Activated gamma-delta T cell treated with anti-CD3 and anti-CD28 coated beads, Interleukin-2, amount 50 U/mL, for 16 hours (primary cell): ENCODE measurements around the gene BIN1.

Experiments
- DNase-seq: peaks from one replicate; pipeline ENCODE4 v3.0.0-alpha.2; 2020; ENCODE audit warnings: low read depth

Gene BIN1

GRCh38 chr2:127020536-127020935 lies 86.4 kb downstream of the BIN1 start:
- DNase-seq, result no peak

GRCh38 chr2:127017548-127017947 lies 89.4 kb downstream of the BIN1 start:
- DNase-seq, result no peak

GRCh38 chr2:127016329-127016728 lies 90.6 kb downstream of the BIN1 start:
- DNase-seq, result no peak

GRCh38 chr2:127015106-127015910 lies 91.6 kb downstream of the BIN1 start:
- no peak for DNase-seq

- no peak for DNase-seq
Observed at GRCh38 chr2:127014630-127015029, 92.3 kb downstream of the BIN1 start.

GRCh38 chr2:127014224-127014623 lies 92.7 kb downstream of the BIN1 start:
- DNase-seq, result no peak

- DNase-seq, result no peak
Observed at GRCh38 chr2:127012868-127013267, 94.1 kb downstream of the BIN1 start.

- DNase-seq, result no peak
Observed at GRCh38 chr2:127012215-127012614, 94.7 kb downstream of the BIN1 start.

GRCh38 chr2:127011796-127012195 lies 95.2 kb downstream of the BIN1 start:
- DNase-seq, result no peak

GRCh38 chr2:127011231-127011661 lies 95.7 kb downstream of the BIN1 start:
- DNase-seq, result no peak

- DNase-seq, result no peak
Observed at GRCh38 chr2:127008265-127009015, 98.5 kb downstream of the BIN1 start.

- no peak for DNase-seq
Observed at GRCh38 chr2:127007652-127008051, 99.3 kb downstream of the BIN1 start.

GRCh38 chr2:127006962-127007361 lies 100.0 kb downstream of the BIN1 start:
- no peak for DNase-seq

- no peak for DNase-seq
Observed at GRCh38 chr2:127004893-127005600, 101.9 kb downstream of the BIN1 start.

GRCh38 chr2:127003070-127003800 lies 103.7 kb downstream of the BIN1 start:
- no peak for DNase-seq

GRCh38 chr2:127001751-127002150 lies 105.2 kb downstream of the BIN1 start:
- no peak for DNase-seq

GRCh38 chr2:127000937-127001336 lies 106.0 kb downstream of the BIN1 start:
- DNase-seq, result no peak

GRCh38 chr2:127000194-127000593 lies 106.8 kb downstream of the BIN1 start:
- no peak for DNase-seq

- no peak for DNase-seq
Observed at GRCh38 chr2:126999106-126999756, 107.7 kb downstream of the BIN1 start.

- no peak for DNase-seq
Observed at GRCh38 chr2:126998486-126998885, 108.5 kb downstream of the BIN1 start.
